GM12878 (cell line): ENCODE measurements around the gene MYO7B. TPM values are rescaled to one million over a fixed set of nuclear protein-coding genes. Genes with fewer than 3 reads are reported as not detected.

Source experiments
- ATAC-seq: fragments of 200-7000 bp; cut with Tn5 transposase; 3 replicates; pipeline ENCODE4 v1.9.1; 2020; ENCODE audit warnings: mild to moderate bottlenecking, moderate library complexity
- BruUV-seq: library from RNA; stranded (reverse); fragments of 400-500 nt; replicated peaks from 2 replicates; lab custom pipeline; 2021; lab: Mats Ljungman, UMichigan
- CTCF ChIA-PET: fragments of 300-600 bp; sonication (Branson Sonifier 250); formaldehyde crosslinking; extraction: SDS; loops from one replicate; lab custom pipeline; 2021; ENCODE audit warnings: inconsistent platforms; lab: Yijun Ruan, JAX
- POLR2A ChIA-PET: fragments of 350-600 bp; formaldehyde crosslinking; extraction: SDS; loops from one replicate; lab custom pipeline; 2021; ENCODE audit warnings: inconsistent platforms; lab: Charles Lee
- RAD21 ChIA-PET: fragments of 300-600 bp; sonication (Branson Sonifier 250); formaldehyde crosslinking; loops from one replicate; lab custom pipeline; 2023; ENCODE audit warnings: antibody characterized with exemption; ENCODE audit not compliant: unreplicated experiment; lab: Charles Lee
- SMC1A ChIA-PET: fragments of 300-600 bp; sonication (Branson Sonifier 250); formaldehyde crosslinking; loops from one replicate; lab custom pipeline; 2023; ENCODE audit not compliant: unreplicated experiment, uncharacterized antibody; lab: Charles Lee
- DNase-seq: peaks from one replicate; pipeline ENCODE4 v3.0.0-alpha.2; 2011; ENCODE audit warnings: low read depth, low spot score
- FAIRE-seq: peaks from 3 replicates; lab custom pipeline; 2011; peaks lifted over from hg19 to GRCh38; lab: Jason Lieb, UNC
- H2AFZ ChIP-seq: 2 replicates; pipeline ENCODE4 v1.6.0; 2011; ENCODE audit warnings: low read depth, low read length, control low read depth; ENCODE audit not compliant: control insufficient read depth
- H3K27ac ChIP-seq: 2 replicates; pipeline ENCODE4 v1.5.1; 2011; ENCODE audit warnings: control low read depth; ENCODE audit not compliant: control insufficient read depth, insufficient read depth
- H3K27me3 ChIP-seq, 2 experiments: replicated peaks in 1 of 2; 2 replicates each; pipeline versions ENCODE4 v1.6.0 to v1.6.1; 2011; ENCODE audit warnings: low read length in 1 of 2; ENCODE audit not compliant: control insufficient read depth in 2 of 2, insufficient read depth in 2 of 2
- H3K36me3 ChIP-seq, 2 experiments: 2 replicates each; pipeline ENCODE4 v1.5.1; 2011; ENCODE audit warnings: low read length in 1 of 2; ENCODE audit not compliant: control insufficient read depth in 2 of 2, insufficient read depth in 2 of 2
- H3K4me1 ChIP-seq: 2 replicates; pipeline ENCODE4 v1.6.1; 2011; ENCODE audit warnings: mild to moderate bottlenecking, low read length, moderate library complexity, mixed read lengths; ENCODE audit not compliant: control insufficient read depth, insufficient read depth
- H3K4me2 ChIP-seq: 2 replicates; pipeline ENCODE4 v1.6.0; 2011; ENCODE audit warnings: control low read depth; ENCODE audit not compliant: control insufficient read depth, insufficient read depth
- H3K4me3 ChIP-seq: fragments of 200-600 bp; sonication (generic); 2 replicates; pipeline ENCODE4 v1.5.1; 2016
- H3K79me2 ChIP-seq: 2 replicates; pipeline ENCODE4 v1.6.0; 2011; ENCODE audit warnings: low read length; ENCODE audit not compliant: control insufficient read depth, insufficient read depth
- H3K9ac ChIP-seq: 2 replicates; pipeline ENCODE4 v1.8.0; 2011; ENCODE audit warnings: low read length, control low read depth, mixed read lengths; ENCODE audit not compliant: control insufficient read depth, insufficient read depth
- H3K9me3 ChIP-seq: replicated peaks from 3 replicates; pipeline ENCODE4 v1.5.1; 2011; ENCODE audit warnings: mild to moderate bottlenecking, low read length; ENCODE audit not compliant: control insufficient read depth, insufficient read depth
- H4K20me1 ChIP-seq: 2 replicates; pipeline ENCODE4 v1.6.0; 2011; ENCODE audit not compliant: control insufficient read depth, insufficient read depth
- BCL11A ChIP-seq: IDR thresholded peaks from 2 replicates; pipeline ENCODE4 v1.6.1; 2011; ENCODE audit warnings: low read depth, low read length
- BMI1 ChIP-seq: fragments of 450-650 bp; IDR thresholded peaks from 2 replicates; pipeline ENCODE4 v1.6.1; 2016; ENCODE audit warnings: mild to moderate bottlenecking, moderate library complexity, borderline replicate concordance
- E2F4 ChIP-seq: IDR thresholded peaks from 2 replicates; pipeline ENCODE4 v1.6.1; 2012; ENCODE audit warnings: low read depth, low read length, improper control_type of control experiment
- FOXK2 ChIP-seq: fragments of 450-650 bp; IDR thresholded peaks from 2 replicates; pipeline ENCODE4 v1.6.1; 2017; ENCODE audit warnings: mild to moderate bottlenecking, moderate library complexity
- HCFC1 ChIP-seq: fragments of 150-350 bp; IDR thresholded peaks from 2 replicates; pipeline ENCODE4 v1.6.1; 2014; ENCODE audit warnings: low read length
- IRF4 ChIP-seq: IDR thresholded peaks from 2 replicates; pipeline ENCODE4 v1.6.1; 2011; ENCODE audit warnings: low read depth, low read length
- KDM1A ChIP-seq: fragments of 200-600 bp; sonication (generic); IDR thresholded peaks from 2 replicates; pipeline ENCODE4 v1.6.1; 2016; ENCODE audit warnings: borderline replicate concordance
- POLR2AphosphoS2 ChIP-seq: IDR thresholded peaks from 2 replicates; pipeline ENCODE4 v1.6.1; 2011; ENCODE audit warnings: low read depth, mild to moderate bottlenecking, low read length, improper control_type of control experiment, moderate library complexity
- RBBP5 ChIP-seq: fragments of 200-600 bp; sonication (generic); conservative IDR thresholded peaks from 2 replicates; pipeline ENCODE4 v1.6.1; 2016
- RELB ChIP-seq: fragments of 450-650 bp; IDR thresholded peaks from 2 replicates; pipeline ENCODE4 v1.6.1; 2017; ENCODE audit warnings: low read depth, mild to moderate bottlenecking, moderate library complexity
- RUNX3 ChIP-seq: IDR thresholded peaks from 2 replicates; pipeline ENCODE4 v1.6.1; 2012; ENCODE audit warnings: low read length, inconsistent platforms
- SMC3 ChIP-seq: IDR thresholded peaks from 2 replicates; pipeline ENCODE4 v1.6.1; 2011; ENCODE audit warnings: low read length, improper control_type of control experiment, borderline replicate concordance
- TBL1XR1 ChIP-seq: IDR thresholded peaks from 2 replicates; pipeline ENCODE4 v1.6.1; 2012; ENCODE audit warnings: low read depth, low read length, improper control_type of control experiment
- WGBS: methylation state at CpG from one replicate; pipeline ENCODE4 v1.1.6; 2016; ENCODE audit warnings: low lambda C conversion rate; ENCODE audit not compliant: insufficient replicate concordance, insufficient coverage; ENCODE audit errors: missing lambda C conversion rate; 5-methylcytosine and 5-hydroxymethylcytosine counted together
- in situ Hi-C: fragments of 300-500 bp; cut with MboI; formaldehyde crosslinking; loops from 9 replicates; pipeline ENCODE4 v1.14.3; 2018; ENCODE audit warnings: mixed read lengths
- intact Hi-C: fragments of 100-400 bp; cut with micrococcal nuclease; formaldehyde crosslinking; loops from one replicate; pipeline ENCODE4 v1.14.2; 2022; ENCODE audit not compliant: unreplicated experiment
- polyA plus RNA-seq, 11 experiments: library from polyadenylated mRNA; depleted of rRNA in 4 of 11; unstranded in 6 of 11; stranded (reverse) in 5 of 11; fragments of >200 nt; fragmentation: Nextera tagmentation in 4 of 11; fragmentation: Illumina TruSeq in 1 of 11; extraction: Ambion mirVana in 4 of 11; extraction: Trizol in 1 of 11; gene quantifications; 1 replicate in 1 of 11; 2 replicates in 10 of 11; pipeline versions ENCODE4 v1.2.1 to v1.2.3, GENCODE V29; 2011 to 2016; ENCODE audit warnings: inconsistent platforms in 2 of 11, missing spikeins in 2 of 11, low read depth in 1 of 11
- total RNA-seq, 4 experiments: library from RNA; depleted of rRNA in 3 of 4; stranded (reverse); fragments of >200 nt in 3 of 4; fragmentation: Illumina TruSeq in 1 of 4; extraction: Trizol in 1 of 4; gene quantifications; 2 replicates each; pipeline versions ENCODE4 v1.2.1 to v1.2.3, GENCODE V29; 2013 to 2021

Gene MYO7B
- total and polyA plus RNA-seq, 10 of the 15 experiments (the other 5 are each of a cell fraction or from before 2014, with no cell fraction given): 0.08 to 4.8 (median 1.2) TPM

- no peak overlapping the region for H2AFZ ChIP-seq
- in situ Hi-C loops (no loop called here), intact Hi-C loops (no loop called here)
- H3K4me3 ChIP-seq: no peak overlapping the region
- no TSS peak for BruUV-seq
- peaks cover 23% of the 10 kb centered on the region for H3K4me1 ChIP-seq
- ChIA-PET POLR2A (no interaction called here), RAD21 (no interaction called here), SMC1A (no interaction called here), CTCF (no interaction called here)
- H3K27me3 ChIP-seq: peaks cover 0 to 1% of the 10 kb centered on the region in 2 experiments; a peak in 2 of 4 replicates
- no peak for DNase-seq
- no peaks in the 10 kb centered on the region for H3K36me3 ChIP-seq
- FAIRE-seq: no peak
- no peak overlapping the region for H3K4me2 ChIP-seq
- no peak overlapping the region for H3K27ac ChIP-seq
- WGBS: 100% methylated on average over 6 of the region's 6 CpGs
- no peaks in the 10 kb centered on the region for H4K20me1 ChIP-seq
- no peak overlapping the region for H3K9ac ChIP-seq
- H3K9me3 ChIP-seq: no peaks in the 10 kb centered on the region
- TF ChIP-seq KDM1A (no peak), IRF4 (no peak), RBBP5 (no peak), POLR2AphosphoS2 (no peak), SMC3 (no peak), FOXK2 (no peak), RUNX3 (no peak), TBL1XR1 (no peak), BCL11A (no peak)
- no peaks in the 10 kb centered on the region for H3K79me2 ChIP-seq
- ATAC-seq: no peak
Measured at GRCh38 chr2:127573298-127573697, 37.8 kb downstream of the MYO7B start.

GRCh38 chr2:127573771-127574170, 38.3 kb downstream of the MYO7B start:
- H3K27ac ChIP-seq: no peak overlapping the region
- no peaks in the 10 kb centered on the region for H4K20me1 ChIP-seq
- ATAC-seq (no peak), FAIRE-seq (no peak), DNase-seq (no peak)
- WGBS: 94% methylated on average over 17 of the region's 17 CpGs
- no peaks in the 10 kb centered on the region for H3K79me2 ChIP-seq
- in situ Hi-C loops: no loop called here
- no TSS peak for BruUV-seq
- ChIA-PET RAD21 (no interaction called here), CTCF (no interaction called here), POLR2A (no interaction called here), SMC1A (no interaction called here)
- H2AFZ ChIP-seq: no peak overlapping the region
- peaks cover 23% of the 10 kb centered on the region for H3K4me1 ChIP-seq
- no peaks in the 10 kb centered on the region for H3K9me3 ChIP-seq
- no peak overlapping the region for H3K4me3 ChIP-seq
- TF ChIP-seq HCFC1 (no peak), BMI1 (no peak), RELB (no peak), E2F4 (no peak)
- no peak overlapping the region for H3K9ac ChIP-seq
- intact Hi-C loops: no loop called here
- peaks cover 0 to 1% of the 10 kb centered on the region in 2 experiments; a peak in 2 of 4 replicates for H3K27me3 ChIP-seq
- no peaks in the 10 kb centered on the region for H3K36me3 ChIP-seq
- no peak overlapping the region for H3K4me2 ChIP-seq
